Measurements from ENCODE around the gene EGLN1.
"Not testable (repeated sequence)": the region's sequence is repeated elsewhere in the genome, so short reads cannot be mapped to it uniquely, and the experiment has no call there.

The EGLN1 gene

DNA sequence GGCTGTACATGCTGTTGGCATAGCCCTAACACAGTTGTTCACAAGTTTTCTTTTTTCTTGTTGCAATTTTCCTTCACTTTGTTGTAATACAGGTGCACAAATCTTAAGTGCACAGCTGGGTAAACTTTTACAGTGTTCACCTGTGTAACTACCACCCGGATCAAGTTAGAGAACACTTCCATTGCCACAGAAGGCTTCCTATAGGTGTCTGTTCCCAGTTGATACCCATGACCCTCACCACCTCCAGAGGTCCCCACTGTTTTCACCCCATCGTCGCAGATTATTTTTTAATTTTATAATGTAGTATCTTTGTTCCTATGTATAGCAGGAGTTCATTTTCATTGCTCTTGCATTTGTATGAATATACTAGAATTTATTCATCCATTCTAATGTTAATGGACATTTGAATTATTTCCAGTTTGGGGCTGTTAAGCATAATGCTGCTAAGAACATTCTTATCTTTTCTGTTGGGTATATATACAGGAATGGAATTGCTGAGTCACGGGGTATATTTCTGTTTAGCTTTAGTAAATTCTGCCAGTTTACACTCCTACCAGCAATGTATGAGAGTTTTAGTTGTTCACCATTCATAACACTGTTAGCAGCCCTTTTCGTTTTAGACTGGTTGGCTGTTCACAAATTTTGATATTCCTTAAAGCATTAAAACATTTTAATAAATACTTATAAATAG is 67.6 kb downstream of the EGLN1 start:
- TF ChIP-seq, protein P1, sequence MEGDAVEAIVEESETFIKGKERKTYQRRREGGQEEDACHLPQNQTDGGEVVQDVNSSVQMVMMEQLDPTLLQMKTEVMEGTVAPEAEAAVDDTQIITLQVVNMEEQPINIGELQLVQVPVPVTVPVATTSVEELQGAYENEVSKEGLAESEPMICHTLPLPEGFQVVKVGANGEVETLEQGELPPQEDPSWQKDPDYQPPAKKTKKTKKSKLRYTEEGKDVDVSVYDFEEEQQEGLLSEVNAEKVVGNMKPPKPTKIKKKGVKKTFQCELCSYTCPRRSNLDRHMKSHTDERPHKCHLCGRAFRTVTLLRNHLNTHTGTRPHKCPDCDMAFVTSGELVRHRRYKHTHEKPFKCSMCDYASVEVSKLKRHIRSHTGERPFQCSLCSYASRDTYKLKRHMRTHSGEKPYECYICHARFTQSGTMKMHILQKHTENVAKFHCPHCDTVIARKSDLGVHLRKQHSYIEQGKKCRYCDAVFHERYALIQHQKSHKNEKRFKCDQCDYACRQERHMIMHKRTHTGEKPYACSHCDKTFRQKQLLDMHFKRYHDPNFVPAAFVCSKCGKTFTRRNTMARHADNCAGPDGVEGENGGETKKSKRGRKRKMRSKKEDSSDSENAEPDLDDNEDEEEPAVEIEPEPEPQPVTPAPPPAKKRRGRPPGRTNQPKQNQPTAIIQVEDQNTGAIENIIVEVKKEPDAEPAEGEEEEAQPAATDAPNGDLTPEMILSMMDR (IDR thresholded peaks at IDR 0.05; ENCODE audit: low read length, missing control alignments): no peak
- no peak overlapping the region for H3K4me3 ChIP-seq (replicated peaks; ENCODE audit: low read depth, low read length)
- DNase-seq (ENCODE audit: low read depth): peak; percentile 62

DNA sequence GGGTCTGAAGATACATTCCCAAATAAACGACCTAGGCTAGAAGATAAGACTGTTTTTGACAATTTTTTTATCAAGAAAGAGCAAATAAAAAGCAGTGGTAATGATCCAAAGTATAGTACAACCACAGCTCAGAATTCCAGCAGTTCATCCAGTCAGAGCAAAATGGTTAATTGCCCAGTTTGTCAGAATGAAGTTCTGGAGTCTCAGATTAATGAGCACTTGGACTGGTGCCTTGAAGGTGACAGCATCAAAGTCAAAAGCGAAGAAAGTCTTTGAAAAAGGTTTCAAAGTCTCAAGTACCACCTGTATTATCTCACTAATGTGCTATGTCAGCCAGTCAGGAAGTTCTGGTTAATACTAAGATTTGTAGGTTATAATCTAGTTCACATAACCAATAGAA is 69.0 kb downstream of the EGLN1 start:
- TF ChIP-seq, protein P1 (IDR thresholded peaks at IDR 0.05; ENCODE audit: low read length, missing control alignments): no peak
- DNase-seq (ENCODE audit: low read depth): no peak
- no peak overlapping the region for H3K4me3 ChIP-seq (replicated peaks; ENCODE audit: low read depth, low read length)

DNA sequence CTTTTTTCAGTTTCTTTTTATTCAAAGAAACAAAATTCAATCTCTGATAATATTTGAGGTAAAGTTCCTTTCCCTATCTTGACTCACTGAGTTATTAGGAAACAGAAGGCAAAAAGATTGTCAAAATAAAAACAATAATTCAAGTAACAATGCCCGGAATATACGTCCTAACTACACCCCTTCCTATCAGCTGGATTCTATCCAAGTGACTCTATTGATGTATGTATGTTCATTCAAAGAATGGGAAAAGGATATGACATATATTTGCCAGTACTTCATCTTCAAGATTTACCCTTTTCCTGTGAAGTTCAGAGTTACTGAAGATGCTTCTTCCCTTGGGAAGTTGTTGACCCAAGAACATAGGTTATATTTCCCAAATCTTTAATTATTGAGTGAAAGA is 70.3 kb downstream of the EGLN1 start:
- TF ChIP-seq, protein P1 (IDR thresholded peaks at IDR 0.05; ENCODE audit: low read length, missing control alignments): no peak
- H3K4me3 ChIP-seq (replicated peaks; ENCODE audit: low read depth, low read length): no peak overlapping the region

DNA sequence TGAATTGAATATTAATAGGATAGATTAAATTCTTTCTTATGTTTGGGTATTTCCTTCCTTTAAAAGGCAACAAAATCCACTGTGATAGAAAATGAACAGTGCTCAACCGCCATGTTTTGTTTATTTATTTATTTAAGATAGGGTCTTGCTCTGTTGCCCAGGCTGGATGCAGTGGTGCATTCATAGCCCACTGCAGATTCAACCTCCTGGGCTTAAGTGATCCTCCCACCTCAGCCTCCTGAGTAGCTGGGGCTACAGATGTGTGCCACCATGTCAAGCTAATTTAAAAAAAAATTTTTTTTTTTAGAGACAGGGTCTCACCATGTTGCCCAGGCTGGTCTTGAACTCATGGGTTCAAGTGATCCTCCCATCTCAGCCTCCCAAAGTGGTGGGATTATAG is 73.2 kb downstream of the EGLN1 start:
- H3K4me3 ChIP-seq (replicated peaks; ENCODE audit: low read depth, low read length); DNase-seq (ENCODE audit: low read depth): not testable (repeated sequence)

More for the DNA sequence above, 70.3 kb downstream of the EGLN1 start:
- DNase-seq (ENCODE audit: low read depth): peak; percentile 43

DNA sequence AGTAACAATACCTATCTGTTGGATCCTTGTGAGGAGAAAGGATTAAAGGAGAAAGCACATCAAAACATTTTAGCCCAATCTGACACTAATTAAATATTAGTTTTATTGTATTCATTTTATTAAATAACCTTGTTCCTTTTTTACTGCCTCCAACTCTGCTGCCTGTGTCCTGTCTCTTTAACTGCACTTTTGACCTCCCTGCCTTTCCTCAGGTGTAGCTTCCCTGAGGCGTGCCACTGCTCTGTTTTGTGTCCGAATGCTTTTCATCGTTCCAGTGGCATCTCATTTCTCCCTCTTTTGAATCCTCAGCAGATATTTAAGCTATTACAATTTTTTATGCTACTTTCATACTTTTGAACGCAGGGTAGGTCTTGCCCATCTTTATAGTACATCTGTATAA is 73.6 kb downstream of the EGLN1 start:
- TF ChIP-seq, protein P1 (IDR thresholded peaks at IDR 0.05; ENCODE audit: low read length, missing control alignments): no peak
- H3K4me3 ChIP-seq (replicated peaks; ENCODE audit: low read depth, low read length): no peak overlapping the region
- no peak for DNase-seq (ENCODE audit: low read depth)

DNA sequence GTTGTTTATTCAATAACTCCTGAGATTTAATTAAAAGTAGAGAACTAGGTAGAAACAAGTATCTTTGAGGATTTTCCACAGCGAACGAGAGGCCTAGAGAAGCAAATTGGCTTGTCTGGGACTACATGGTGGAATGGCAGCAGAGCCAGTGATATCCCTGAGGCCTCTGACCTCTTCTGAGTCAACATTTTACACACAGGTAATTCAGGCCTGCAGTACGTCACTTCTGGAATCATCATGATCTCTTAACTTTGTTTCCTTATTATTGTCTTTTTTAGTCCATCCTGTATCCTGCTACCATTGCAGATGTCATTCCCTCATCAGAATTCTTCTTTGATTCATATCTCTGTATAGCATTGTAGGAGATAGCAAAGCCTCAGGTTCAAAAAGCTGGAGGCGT is 74.1 kb downstream of the EGLN1 start:
- DNase-seq (ENCODE audit: low read depth): no peak
- no peak overlapping the region for H3K4me3 ChIP-seq (replicated peaks; ENCODE audit: low read depth, low read length)
- TF ChIP-seq, protein P1 (IDR thresholded peaks at IDR 0.05; ENCODE audit: low read length, missing control alignments): no peak

DNA sequence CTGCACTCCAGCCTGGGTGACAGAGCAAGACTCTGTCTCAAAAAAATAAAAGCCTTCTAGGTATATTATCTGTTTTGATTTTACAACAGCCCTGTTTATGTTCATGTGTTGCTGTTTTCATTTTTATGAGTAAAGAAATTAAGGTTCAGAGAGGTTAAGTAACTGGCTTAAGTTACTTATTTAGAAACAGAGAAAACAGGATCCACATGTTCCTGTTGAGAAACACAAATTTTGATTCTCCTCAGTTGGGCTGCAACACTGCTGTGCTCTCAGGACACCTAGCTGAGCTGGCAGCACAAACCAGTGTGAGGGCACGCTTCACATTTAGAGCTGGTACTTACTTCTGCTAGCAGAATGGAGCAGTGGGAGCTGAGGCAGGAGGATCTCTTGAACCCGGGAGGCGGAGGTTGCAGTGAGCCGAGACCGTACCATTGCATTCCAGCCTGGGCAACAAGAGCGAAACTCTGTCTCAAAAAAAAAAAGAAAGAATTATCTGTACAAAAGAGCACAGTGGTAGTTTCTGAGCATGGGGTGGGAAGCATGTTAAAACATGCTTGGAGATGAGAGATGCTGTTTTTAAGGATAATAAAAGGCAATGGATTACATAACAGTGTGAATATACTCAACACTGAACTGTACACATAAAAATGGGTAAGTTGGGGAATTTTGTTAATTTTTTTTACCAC is 81.6 kb downstream of the EGLN1 start:
- TF ChIP-seq, protein P1 (IDR thresholded peaks at IDR 0.05; ENCODE audit: low read length, missing control alignments): no peak
- DNase-seq (ENCODE audit: low read depth): no peak
- no peak overlapping the region for H3K4me3 ChIP-seq (replicated peaks; ENCODE audit: low read depth, low read length)

Measured in fibroblast of pulmonary artery (primary cell).